GM19043 (cell line): ENCODE results near the gene MMEL1.
"Not testable (repeated sequence)": the region's sequence is repeated elsewhere in the genome, so short reads cannot be mapped to it uniquely, and the experiment has no call there.

Experiments used
- ATAC-seq: cut with Tn5 transposase; IDR thresholded peaks from one replicate; pipeline ENCODE4 v1.9.1; 2021; ENCODE audit warnings: low read depth; ENCODE audit not compliant: unreplicated experiment

Gene MMEL1

DNA sequence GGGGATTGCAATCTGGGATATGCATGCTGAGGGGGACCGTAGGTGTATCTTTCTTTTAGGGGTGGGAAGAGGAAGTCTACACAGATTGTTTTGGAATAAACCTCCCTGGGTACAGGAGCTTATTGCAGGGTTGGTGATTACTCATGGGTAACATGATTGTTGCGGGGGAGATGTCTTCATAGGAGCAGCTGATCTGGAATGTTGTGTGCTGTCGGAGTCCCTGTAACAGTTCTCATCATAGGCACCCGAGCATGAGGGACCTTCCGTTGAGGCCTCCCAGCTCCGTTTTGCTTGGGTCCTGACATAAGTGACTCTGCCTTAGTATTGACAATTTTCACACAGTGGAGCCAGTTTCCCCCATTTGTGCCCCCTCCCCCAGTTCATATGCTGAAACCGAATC, 50.4 kb downstream of the MMEL1 start:
- no peak for ATAC-seq

DNA sequence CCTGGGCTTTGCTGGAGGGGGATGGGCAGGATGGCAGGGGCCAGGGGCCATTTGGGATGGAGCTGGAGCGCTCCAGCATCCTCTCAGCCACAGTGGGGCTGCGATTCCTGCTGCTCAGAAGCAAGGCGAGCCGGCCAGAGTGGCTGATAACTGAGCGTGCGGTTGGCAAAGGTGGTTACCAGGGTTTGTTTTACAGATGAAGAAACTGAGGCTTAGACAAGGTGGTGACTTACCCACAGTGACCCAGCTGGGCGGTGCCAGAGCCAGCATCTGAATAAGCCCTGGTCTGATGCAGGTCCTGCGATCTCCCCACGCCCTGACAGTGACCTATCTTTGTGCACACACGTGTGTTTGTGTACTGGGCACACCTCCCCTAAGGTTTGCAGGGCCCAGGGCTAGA, 52.1 kb downstream of the MMEL1 start:
- ATAC-seq: no peak

DNA sequence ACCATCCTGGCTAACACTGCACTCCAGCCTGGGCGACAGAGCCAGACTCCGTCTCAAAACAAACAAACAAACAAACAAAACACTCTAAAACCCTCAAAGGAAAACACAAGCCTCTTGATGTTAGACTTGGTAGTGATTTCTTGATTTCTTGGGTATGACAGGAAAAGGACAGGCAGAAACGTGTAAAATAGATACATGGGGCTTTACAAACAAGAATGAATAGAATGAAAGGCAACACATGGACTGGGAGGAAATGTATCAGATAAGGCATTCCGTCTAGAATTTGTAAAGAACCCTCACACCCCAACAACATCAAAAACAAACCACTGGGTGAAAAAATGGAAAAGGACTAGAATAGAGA, 54.1 kb downstream of the MMEL1 start:
- ATAC-seq: no peak

DNA sequence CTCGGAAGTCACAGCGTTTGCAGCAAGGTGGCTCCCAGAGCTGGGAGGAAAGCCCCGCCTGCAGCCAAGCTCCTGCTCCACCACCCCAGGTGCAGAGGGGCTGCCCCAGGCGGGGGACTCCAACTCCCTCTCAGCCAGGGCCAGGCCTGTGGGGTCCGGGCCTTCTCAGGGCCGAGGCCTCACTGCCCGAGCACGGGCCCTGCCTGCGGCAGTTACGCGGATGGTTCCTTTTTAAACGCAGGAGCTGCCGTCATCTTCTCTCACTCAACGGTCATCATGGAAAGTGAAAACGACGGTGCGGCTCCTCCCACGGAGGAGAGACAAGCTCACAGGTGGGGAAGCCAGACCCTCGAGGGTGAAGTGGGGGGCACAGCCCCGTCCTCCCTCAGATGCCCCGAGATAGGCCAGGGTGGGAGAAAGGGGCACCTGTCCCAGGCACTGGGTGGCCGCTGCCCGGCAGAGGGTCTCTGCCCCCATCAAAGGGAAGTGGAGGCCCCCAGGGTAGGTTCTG, 55.2 kb downstream of the MMEL1 start:
- ATAC-seq: not testable (repeated sequence)

DNA sequence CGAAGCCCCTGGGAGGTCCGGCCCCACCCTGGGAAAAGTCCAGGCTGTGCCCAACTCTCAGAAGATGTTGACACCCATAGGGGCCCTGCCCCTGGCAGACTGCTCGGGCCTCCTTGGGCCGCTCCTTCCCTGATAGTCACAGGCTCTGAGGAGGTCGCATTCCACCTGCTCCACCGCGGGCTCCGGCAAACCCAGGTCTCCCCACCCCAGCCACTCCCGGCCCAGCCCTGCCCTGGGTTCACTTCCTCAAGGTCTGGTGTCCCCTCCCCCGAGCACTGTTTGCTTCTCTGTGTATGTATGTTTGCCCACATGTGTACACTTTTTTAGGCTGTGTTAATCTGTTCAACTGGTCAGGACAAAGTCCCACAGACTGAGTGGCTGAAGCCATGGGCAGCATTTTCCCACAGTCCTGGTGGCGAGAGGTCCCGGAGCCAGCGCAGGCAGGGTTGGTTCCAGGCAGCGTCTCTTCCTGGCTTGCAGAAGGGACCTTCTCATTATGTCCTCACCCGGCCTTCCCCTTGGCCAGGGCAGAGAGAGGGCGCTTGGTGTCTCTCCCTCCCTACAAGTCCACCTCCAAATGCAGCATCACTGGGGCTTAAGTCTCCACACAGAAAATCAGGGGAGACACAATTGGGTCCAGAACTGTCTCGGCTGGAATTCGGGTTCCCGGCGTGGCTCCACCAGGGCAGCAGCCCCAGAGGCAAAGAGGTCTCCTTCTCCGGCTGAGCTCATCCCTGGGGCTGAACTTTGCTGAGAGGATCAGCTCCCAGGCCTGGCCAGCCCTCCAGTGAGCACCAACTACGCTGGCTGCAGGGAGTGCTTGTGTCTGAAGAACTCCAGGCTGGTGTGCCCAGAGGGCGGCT, 56.8 kb downstream of the MMEL1 start:
- no peak for ATAC-seq

DNA sequence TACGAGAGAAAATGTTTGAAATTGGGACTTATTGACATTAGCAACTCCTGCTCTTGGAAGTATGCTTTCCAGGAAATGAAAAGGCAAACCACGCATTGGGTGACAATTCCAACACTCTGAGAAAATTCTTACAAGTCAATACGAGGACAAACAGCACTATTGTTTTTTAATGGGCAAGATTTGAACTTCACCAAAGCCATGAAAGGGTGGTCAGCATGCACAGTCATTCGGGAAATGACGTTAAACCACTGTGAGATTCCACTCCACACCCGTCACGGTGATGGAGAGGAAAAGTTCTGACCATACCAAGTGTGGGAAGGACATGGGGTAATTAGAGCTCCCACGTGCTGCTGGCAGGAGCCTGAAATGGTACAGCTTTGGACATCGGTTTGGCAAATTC, 58.5 kb downstream of the MMEL1 start:
- ATAC-seq: no peak

DNA sequence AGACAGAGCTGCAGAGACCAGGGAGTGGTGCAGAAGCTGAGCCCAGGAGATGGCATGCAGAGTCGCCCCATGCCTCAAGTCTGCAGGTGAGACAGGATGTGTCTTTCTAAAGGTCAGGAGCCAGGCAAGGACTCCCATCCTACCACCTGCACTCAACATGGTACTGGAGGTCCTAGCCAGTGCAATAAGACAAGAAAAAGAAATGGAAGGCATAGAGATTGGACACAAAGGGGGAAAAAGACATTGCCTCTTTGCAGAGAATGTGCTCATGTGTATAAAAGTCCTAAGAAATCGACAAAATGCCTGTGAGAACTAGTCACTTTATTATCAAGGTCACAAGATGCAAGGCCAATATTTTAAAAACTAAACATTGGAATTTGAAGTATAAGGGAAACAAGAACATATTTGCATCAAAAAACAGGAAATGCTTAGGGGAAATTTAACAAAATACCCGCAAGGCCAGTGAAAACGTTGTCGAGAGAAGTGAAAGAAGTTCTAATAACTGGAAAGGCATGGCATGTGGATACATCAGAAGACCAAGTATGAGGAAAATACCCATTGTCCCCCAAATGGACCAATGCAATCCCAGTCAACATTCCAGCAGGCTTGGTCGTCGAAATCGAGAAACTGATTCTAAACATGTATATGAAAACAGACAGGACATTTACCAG, 59.4 kb downstream of the MMEL1 start:
- ATAC-seq: no peak

DNA sequence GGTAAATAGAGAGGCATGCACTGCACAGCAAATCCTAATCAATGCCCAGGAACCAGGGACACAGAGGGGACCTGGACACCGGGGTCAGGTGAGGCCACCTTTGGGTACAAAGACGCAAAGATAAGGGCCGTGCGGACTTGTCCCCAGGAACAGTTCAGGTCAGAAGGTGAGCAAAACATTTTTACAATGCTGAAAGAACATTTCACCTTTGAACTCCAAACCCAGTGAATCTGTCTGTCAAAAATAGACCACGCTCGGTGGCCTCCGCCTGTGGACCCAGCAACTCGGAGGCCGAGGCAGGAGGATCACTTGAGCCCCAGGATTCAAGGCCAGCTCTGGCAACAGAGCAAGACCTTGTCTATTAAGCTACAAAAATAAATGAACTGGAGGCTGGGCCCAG, 61.5 kb downstream of the MMEL1 start:
- ATAC-seq: no peak

DNA sequence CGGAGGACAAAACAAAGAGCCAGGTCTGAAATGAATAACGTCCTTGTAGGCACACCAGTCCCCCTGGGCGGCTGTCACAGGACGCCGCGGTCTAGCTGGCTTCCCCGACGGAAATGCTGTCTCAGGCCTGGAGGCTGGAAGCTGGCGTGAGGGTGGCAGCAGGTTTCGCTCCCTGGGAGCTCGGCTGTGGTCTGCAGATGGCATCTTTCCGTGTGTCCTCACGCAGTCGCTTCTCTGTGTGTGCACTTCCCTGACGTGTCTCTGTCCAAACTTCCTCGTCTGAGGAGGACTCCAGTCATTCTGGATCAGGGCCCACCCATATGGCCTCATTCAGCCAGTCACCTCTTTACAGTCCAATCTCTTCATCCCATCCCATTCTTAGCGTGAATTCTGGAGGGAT, 62.5 kb downstream of the MMEL1 start:
- ATAC-seq: no peak

GRCh38 chr1:2569703-2570102, 63.1 kb downstream of the MMEL1 start:
- not testable (repeated sequence) for ATAC-seq

DNA sequence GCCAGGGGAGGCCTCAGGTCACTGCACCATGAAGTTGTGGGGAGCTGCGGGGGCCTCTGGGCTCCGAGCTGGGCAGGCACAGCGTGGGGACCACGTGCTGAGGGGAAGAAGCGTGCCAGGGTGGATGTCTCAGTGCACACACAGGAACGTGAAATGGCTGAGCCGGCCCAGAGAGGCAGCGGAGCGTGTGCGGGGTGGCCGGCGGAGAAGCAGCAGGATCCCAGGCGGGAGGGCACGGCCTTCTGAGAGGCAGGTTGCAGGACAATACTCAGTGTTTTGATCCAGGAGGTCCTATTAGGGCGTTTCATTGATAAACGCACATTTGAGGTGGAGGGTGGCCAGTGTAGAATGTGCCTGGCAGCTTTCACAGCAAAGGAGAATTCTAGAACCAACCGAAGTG, 63.8 kb downstream of the MMEL1 start:
- ATAC-seq: no peak

DNA sequence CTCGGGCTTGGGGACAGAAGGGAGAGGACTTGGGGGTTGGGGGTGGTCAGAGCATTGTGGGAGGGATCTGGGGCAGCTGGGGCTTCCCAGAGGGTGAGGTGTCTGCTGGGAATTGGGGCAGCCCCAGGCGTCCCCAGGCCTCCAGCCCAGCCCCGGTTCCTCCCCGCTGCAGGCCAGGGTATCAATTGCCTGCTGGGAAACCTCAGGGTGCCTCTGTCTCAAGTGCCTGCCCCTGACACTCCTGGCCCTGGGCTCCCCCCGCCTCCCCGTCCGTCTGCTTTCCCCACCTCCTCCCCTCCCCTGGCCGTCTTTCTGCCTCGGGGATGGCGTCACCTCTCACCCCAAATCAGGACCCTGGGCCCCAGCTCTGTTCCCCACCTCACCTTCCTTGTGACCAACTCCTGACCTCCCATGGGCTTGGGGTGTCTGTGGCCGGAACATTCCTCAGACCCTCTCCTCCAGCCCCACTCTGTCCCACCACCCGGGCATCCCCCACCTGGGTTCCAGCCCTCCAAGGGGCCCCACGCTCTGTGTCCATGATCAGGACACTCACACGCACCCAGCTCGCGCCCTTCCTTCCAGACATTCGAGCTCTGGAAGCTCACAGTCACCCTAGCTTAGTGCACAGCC, 64.5 kb downstream of the MMEL1 start:
- not testable (repeated sequence) for ATAC-seq

- ATAC-seq: no peak
Observed at GRCh38 chr1:2567083-2567679, 65.6 kb downstream of the MMEL1 start.

DNA sequence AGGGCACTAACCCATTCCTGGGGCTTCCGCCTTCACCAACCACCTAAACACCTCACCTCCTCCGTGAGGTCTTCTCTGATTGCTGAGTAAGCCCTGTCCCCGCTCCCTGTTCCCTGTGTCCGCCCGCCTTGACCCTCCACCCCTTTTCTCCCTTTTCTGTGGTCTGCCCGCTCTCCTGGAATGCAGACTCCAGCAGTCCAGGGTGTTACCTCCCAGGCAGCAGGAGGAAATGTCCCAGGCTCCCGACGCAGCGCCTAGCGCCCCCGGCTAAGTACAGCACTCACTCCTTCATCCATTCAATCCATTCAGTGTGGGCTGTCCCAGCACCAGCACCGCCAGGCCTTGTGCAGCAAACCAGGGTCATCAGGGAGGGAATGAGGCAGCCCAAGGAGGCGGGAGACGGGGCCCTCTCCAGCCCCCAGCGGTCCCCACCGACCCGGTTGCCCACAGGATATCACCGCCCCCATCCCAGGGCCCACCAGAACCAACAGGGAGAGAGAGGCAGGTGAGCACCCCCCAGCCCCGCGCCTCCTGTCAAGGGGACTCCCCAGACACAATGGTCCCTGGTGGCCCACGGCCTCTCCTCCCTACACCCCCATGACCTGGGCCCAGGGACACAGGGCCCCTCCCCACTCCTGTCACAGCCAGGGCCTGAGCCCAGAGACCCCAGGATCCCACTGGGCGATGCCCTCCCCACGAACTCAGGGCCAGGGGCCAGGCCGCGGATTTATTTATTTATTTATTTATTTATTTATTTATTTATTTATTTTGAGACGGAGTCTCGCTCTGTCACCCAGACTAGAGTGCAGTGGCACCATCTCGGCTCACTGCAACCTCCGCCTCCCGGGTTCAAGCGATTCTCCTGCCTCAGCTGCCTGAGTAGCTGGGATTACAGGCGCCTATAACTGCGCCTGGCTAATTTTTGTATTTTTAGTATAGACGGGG, 66.4 kb downstream of the MMEL1 start:
- ATAC-seq: no peak

- ATAC-seq: no peak
Observed at GRCh38 chr1:2564815-2565374, 67.9 kb downstream of the MMEL1 start.

- no peak for ATAC-seq
Observed at GRCh38 chr1:2564006-2564814, 68.6 kb downstream of the MMEL1 start.

- no peak for ATAC-seq
Observed at GRCh38 chr1:2563205-2563604, 69.6 kb downstream of the MMEL1 start.

GRCh38 chr1:2561898-2562895, 70.6 kb downstream of the MMEL1 start:
- ATAC-seq: no peak
